HG02973 (cell line): ENCODE measurements around the gene FOS.
"Not testable (repeated sequence)": the region's sequence is repeated elsewhere in the genome, so short reads cannot be mapped to it uniquely, and the experiment has no call there.

ENCODE experiments used
- ATAC-seq: cut with Tn5 transposase; IDR thresholded peaks from one replicate; pipeline ENCODE4 v1.9.1; 2021; ENCODE audit warnings: moderate library complexity; ENCODE audit not compliant: unreplicated experiment

The FOS gene

DNA sequence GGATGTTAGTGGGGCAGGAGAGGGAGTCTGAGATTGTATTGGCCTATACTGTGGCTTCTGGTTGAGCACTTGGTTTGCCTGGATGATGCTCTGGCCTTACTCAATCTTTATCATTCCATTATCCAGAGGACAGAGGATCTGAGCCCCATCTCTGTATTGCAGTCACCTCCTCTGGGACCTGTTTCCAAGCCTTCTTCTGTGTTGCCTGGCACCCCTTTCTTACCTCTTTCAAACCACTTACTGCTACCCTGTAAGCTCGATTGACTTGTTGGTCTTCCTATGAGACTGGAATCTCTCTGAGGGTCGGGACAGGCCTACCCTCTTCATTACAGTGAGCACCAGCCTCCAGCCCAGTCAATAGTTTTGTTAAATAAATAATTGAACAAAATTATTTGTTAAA lies 3.0 kb upstream of the FOS start:
- no peak for ATAC-seq

DNA sequence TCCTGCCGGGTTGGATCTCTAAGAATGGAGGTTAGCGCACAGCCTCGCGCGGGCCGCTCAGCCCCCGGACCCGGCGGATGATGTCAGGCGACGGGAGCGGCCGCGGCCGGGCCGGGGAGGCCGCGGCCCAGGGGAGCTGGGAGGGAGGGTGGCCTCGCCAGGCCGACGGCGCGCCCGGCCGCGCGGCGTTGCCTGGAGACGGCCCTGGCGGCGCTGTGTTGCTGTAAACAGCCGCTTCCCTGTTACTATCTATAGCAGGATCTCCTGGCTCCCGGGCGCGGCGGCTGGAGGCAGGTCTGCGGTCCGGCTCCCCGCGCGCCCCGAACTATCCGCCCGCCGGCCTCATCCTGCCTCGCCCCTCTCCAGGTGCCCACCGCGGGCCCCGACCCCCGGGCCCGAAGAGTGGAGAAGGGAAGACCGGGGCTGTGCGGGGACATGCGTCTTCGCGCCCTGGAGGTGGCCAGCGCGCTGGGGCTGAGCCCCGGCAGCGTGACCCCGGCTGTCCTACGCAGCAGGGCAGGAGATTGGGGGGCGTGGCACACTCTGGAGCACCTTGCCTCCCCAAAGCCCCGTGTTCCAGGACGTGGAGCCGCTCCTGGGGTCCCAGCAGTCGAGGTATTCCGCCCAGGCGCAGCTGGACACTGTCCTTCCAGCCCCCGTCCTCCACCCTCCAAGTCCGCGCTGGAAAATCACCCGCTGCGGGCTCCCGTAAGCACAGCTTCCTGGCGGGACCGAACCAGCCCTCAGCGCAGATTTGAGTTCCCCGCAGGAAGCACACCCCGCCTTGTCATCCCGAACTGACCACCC lies 1.4 kb upstream of the FOS start:
- no peak for ATAC-seq

- no peak for ATAC-seq
These were observed 710 bp upstream of the FOS start for GRCh38 chr14:75277815-75278421.

GRCh38 chr14:75279153-75279762 lies 630 bp downstream of the FOS start:
- ATAC-seq = peak; percentile 1

- no peak for ATAC-seq
These were observed 1.2 kb downstream of the FOS start for GRCh38 chr14:75279763-75280290.

- no peak for ATAC-seq
These were observed 1.7 kb downstream of the FOS start for GRCh38 chr14:75280291-75280830.

DNA sequence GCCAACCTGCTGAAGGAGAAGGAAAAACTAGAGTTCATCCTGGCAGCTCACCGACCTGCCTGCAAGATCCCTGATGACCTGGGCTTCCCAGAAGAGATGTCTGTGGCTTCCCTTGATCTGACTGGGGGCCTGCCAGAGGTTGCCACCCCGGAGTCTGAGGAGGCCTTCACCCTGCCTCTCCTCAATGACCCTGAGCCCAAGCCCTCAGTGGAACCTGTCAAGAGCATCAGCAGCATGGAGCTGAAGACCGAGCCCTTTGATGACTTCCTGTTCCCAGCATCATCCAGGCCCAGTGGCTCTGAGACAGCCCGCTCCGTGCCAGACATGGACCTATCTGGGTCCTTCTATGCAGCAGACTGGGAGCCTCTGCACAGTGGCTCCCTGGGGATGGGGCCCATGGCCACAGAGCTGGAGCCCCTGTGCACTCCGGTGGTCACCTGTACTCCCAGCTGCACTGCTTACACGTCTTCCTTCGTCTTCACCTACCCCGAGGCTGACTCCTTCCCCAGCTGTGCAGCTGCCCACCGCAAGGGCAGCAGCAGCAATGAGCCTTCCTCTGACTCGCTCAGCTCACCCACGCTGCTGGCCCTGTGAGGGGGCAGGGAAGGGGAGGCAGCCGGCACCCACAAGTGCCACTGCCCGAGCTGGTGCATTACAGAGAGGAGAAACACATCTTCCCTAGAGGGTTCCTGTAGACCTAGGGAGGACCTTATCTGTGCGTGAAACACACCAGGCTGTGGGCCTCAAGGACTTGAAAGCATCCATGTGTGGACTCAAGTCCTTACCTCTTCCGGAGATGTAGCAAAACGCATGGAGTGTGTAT lies 2.4 kb downstream of the FOS start:
- ATAC-seq = no peak

DNA sequence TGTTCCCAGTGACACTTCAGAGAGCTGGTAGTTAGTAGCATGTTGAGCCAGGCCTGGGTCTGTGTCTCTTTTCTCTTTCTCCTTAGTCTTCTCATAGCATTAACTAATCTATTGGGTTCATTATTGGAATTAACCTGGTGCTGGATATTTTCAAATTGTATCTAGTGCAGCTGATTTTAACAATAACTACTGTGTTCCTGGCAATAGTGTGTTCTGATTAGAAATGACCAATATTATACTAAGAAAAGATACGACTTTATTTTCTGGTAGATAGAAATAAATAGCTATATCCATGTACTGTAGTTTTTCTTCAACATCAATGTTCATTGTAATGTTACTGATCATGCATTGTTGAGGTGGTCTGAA lies 3.0 kb downstream of the FOS start:
- ATAC-seq = no peak

- ATAC-seq = no peak
These were observed 3.5 kb downstream of the FOS start for GRCh38 chr14:75282170-75282554.

DNA sequence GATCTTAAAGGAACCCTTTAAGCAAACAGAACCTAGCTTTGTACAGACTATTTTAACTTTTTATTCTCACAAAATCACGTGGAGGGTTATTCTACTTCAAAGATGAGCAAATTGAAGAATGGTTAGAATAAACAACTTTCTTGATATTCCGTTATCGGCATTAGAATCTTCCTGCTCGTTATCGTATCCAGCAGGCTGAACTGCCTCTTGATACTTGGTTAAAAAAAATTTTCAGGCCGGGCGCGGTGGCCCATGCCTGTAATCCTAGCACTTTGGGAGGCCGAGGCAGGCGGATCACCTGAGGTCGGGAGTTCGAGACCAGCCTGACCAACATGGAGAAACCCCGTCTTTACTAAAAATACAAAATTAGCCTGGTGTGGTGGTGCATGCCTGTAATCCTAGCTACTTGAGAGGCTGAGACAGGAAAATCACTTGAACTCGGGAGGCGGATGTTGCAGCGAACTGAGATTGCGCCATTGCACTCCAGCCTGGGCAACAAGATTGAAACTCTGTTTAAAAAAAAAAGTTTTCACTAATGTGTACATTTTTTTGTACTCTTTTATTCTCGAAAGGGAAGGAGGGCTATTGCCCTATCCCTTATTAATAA lies 4.0 kb downstream of the FOS start:
- not testable (repeated sequence) for ATAC-seq

DNA sequence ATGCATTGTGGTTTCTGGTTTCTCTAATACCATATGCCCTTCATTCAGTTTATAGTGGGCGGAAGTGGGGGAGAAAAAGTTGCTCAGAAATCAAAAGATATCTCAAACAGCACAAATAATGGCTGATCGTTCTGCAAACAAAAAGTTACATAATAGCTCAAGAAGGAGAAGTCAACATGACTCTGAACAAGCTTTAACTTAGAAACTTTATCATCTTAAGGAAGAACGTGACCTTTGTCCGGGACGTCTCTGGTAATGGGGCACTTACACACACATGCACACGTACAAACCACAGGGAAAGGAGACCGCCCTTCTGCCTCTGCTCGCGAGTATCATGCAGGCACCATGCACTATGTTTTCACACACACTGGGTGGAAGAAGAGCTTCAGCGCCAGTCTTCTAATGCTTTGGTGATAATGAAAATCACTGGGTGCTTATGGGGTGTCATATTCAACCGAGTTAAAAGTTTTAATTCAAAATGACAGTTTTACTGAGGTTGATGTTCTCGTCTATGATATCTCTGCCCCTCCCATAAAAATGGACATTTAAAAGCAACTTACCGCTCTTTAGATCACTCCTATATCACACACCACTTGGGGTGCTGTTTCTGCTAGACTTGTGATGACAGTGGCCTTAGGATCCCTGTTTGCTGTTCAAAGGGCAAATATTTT lies 4.7 kb downstream of the FOS start:
- no peak for ATAC-seq

GRCh38 chr14:75283833-75284563 lies 5.4 kb downstream of the FOS start:
- no peak for ATAC-seq

DNA sequence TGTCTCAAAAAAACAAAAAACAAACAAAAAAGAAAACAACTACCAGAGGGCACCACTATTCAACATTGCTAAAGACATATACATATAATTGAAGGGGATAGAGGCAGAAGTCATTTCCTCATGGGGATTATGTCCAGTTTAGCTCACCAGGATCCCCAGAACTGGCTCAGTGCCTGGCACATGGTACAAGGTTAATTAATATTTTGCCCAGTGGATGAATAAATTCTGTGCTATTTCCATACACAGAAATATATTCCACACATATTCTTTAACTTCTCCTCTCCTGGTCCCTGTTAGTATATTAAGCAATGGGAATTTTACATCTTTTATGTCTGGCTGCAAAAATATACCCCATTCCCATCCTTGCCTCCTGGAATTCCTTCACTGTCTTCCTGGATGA lies 6.7 kb downstream of the FOS start:
- no peak for ATAC-seq

- no peak for ATAC-seq
These were observed 7.7 kb downstream of the FOS start for GRCh38 chr14:75286313-75286712.

- no peak for ATAC-seq
These were observed 11.3 kb downstream of the FOS start for GRCh38 chr14:75289840-75290388.

- ATAC-seq = no peak
These were observed 12.2 kb downstream of the FOS start for GRCh38 chr14:75290851-75291250.

DNA sequence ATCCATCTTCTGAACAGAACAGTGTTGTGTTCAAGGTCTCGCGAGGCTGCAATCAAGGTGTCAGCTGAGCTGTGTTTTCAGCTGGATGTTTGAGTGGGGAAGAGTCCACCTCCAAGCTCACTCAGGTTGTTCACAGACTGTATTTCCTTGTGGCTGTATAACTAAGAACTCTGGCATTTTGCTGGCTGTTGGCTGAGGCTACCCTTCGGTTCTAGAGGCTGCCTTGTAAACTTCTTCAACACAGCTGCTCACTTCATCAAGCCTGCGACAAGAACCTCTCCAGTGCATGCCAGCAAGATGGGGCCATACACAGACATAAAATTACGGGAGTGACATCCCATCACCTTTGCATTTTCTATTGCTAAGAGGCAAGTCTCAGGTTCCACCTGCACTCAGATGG lies 12.7 kb downstream of the FOS start:
- no peak for ATAC-seq

GRCh38 chr14:75292101-75292563 lies 13.5 kb downstream of the FOS start:
- no peak for ATAC-seq

DNA sequence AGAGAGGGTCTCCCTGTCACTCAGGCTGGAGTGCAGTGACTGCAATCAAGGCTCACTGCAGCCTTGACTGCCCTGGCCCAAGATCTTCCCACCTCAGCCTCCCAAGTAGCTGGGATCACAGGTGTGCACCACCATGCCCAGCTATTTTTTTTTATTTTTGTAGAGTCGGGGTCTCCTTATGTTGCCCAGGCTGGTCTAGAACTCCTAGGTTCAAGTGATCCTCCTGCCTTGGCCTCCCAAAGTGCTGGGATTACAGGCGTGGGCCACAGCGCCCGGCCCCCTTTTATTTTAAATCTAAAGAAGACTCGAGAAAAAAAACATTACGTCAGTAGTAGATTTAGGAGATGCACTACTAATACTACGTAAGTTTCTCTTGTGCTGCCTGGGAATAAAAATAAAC lies 14.3 kb downstream of the FOS start:
- no peak for ATAC-seq
